Fibroblast of peridontal ligament (primary cell): Measurements from ENCODE around the gene SLC35B2.

Experiments
- DNase-seq: peaks from one replicate; pipeline ENCODE4 v3.0.0-alpha.2; 2010; ENCODE audit errors: extremely low read depth

The SLC35B2 gene

GRCh38 chr6:44267252-44267651 lies 9.9 kb upstream of the SLC35B2 start:
- no peak for DNase-seq

GRCh38 chr6:44266347-44266746 lies 9.0 kb upstream of the SLC35B2 start:
- DNase-seq: no peak

- DNase-seq: no peak
Measured at GRCh38 chr6:44265722-44266233, 8.4 kb upstream of the SLC35B2 start.

GRCh38 chr6:44265007-44265721 lies 7.8 kb upstream of the SLC35B2 start, which contains the start of gene NFKBIE:
TSS of gene NFKBIE (minus strand) at chr6:44265551. CDS start at chr6:44265346, 205 bp downstream.
- peak; percentile 81 for DNase-seq

- no peak for DNase-seq
Measured at GRCh38 chr6:44264154-44265006, 7.1 kb upstream of the SLC35B2 start.

- DNase-seq: no peak
Measured at GRCh38 chr6:44263354-44264100, 6.2 kb upstream of the SLC35B2 start.

- DNase-seq: no peak
Measured at GRCh38 chr6:44262467-44263353, 5.4 kb upstream of the SLC35B2 start.

- no peak for DNase-seq
Measured at GRCh38 chr6:44261581-44261980, 4.3 kb upstream of the SLC35B2 start.

- DNase-seq: no peak
Measured at GRCh38 chr6:44260451-44261297, 3.3 kb upstream of the SLC35B2 start.

- DNase-seq: no peak
Measured at GRCh38 chr6:44260011-44260410, 2.7 kb upstream of the SLC35B2 start.

GRCh38 chr6:44258921-44259320 lies 1.6 kb upstream of the SLC35B2 start:
- DNase-seq: no peak

- no peak for DNase-seq
Measured at GRCh38 chr6:44258325-44258863, 1.1 kb upstream of the SLC35B2 start.

GRCh38 chr6:44257753-44258324 lies 511 bp upstream of the SLC35B2 start:
- no peak for DNase-seq

- DNase-seq: no peak
Measured at GRCh38 chr6:44256775-44257024, 628 bp downstream of the SLC35B2 start.

- DNase-seq: no peak
Measured at GRCh38 chr6:44255871-44256774, 1.2 kb downstream of the SLC35B2 start.

GRCh38 chr6:44255105-44255808 lies 2.1 kb downstream of the SLC35B2 start:
- DNase-seq: no peak

- no peak for DNase-seq
Measured at GRCh38 chr6:44254191-44255104, 2.9 kb downstream of the SLC35B2 start.
